Measurements from ENCODE around the gene MPDZ. TPM values are rescaled to one million over a fixed set of nuclear protein-coding genes. Genes with fewer than 3 reads are reported as not detected.

The MPDZ gene
- total RNA-seq, 1 experiment from 2014 or later = 46.7 TPM

GRCh38 chr9:13128266-13128860, 151.1 kb downstream of the MPDZ start:
- Histone ChIP-seq H3K14ac (ENCODE audit: insufficient read depth, low read length) (no peak overlapping the region), H2BK20ac (ENCODE audit: low read depth, low read length, poor library complexity, severe bottlenecking) (no peak overlapping the region), H4K8ac (replicated peaks; ENCODE audit: insufficient read length, low read depth, low read length) (no peak overlapping the region), H2BK5ac (ENCODE audit: insufficient read length, low read length) (no peak overlapping the region), H2AFZ (ENCODE audit: low read length) (no peak overlapping the region), H3K18ac (ENCODE audit: insufficient read length, low read depth, low read length) (no peak overlapping the region), H3K4me1 (ENCODE audit: insufficient read depth, low read length) (peaks cover 3% of the 10 kb centered on the region; the same call in 1 of the 2 replicates), H4K20me1 (ENCODE audit: control insufficient read depth, insufficient read depth, insufficient read length) (no peaks in the 10 kb centered on the region), H3T11ph (ENCODE audit: low read length) (no peak overlapping the region), H2BK120ac (ENCODE audit: low read depth, low read length, poor library complexity, severe bottlenecking) (no peak overlapping the region), H3K56ac (ENCODE audit: insufficient read length, low read depth, low read length) (no peak overlapping the region), H2BK12ac (ENCODE audit: insufficient read length, low read depth, low read length) (no peak overlapping the region), H3K9me3 (ENCODE audit: control insufficient read depth, low read depth, low read length) (no peaks in the 10 kb centered on the region), H2AK5ac (ENCODE audit: insufficient read length, low read length) (no peak overlapping the region), H3K4me2 (ENCODE audit: insufficient read depth, insufficient read length, low read length) (no peak overlapping the region), H4K91ac (ENCODE audit: insufficient read length, low read depth, low read length) (no peak overlapping the region), H3K23ac (ENCODE audit: insufficient read length, low read depth, low read length) (no peak overlapping the region), H3K23me2 (ENCODE audit: insufficient read length, low read depth, low read length, poor library complexity, severe bottlenecking) (no peaks in the 10 kb centered on the region), H3K9ac (ENCODE audit: extremely low read depth, insufficient read length, low read length) (no peak overlapping the region), H2BK15ac (ENCODE audit: low read depth, low read length) (no peak overlapping the region), H3K27ac (ENCODE audit: insufficient read length, low read depth, low read length) (no peak overlapping the region), H3K79me1 (ENCODE audit: insufficient read depth, low read depth, low read length, poor library complexity, severe bottlenecking) (no peaks in the 10 kb centered on the region), H3K4ac (ENCODE audit: low read depth, low read length) (no peak overlapping the region), H4K5ac (ENCODE audit: insufficient read length, low read depth, low read length) (no peak overlapping the region), H3K27me3 (ENCODE audit: insufficient read depth, low read length) (no peaks in the 10 kb centered on the region), H3K79me2 (ENCODE audit: insufficient read depth, low read length) (no peaks in the 10 kb centered on the region)
- no peak overlapping the region for H3K27ac Mint-ChIP-seq
- TF ChIP-seq, protein P1, sequence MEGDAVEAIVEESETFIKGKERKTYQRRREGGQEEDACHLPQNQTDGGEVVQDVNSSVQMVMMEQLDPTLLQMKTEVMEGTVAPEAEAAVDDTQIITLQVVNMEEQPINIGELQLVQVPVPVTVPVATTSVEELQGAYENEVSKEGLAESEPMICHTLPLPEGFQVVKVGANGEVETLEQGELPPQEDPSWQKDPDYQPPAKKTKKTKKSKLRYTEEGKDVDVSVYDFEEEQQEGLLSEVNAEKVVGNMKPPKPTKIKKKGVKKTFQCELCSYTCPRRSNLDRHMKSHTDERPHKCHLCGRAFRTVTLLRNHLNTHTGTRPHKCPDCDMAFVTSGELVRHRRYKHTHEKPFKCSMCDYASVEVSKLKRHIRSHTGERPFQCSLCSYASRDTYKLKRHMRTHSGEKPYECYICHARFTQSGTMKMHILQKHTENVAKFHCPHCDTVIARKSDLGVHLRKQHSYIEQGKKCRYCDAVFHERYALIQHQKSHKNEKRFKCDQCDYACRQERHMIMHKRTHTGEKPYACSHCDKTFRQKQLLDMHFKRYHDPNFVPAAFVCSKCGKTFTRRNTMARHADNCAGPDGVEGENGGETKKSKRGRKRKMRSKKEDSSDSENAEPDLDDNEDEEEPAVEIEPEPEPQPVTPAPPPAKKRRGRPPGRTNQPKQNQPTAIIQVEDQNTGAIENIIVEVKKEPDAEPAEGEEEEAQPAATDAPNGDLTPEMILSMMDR (conservative IDR thresholded peaks at IDR 0.05) = no peak
- DNase-seq = no peak
- WGBS (ENCODE audit: extremely low coverage, insufficient read length, low lambda C conversion rate) = no CpG with 5 or more reads among the region's 1 CpG
- H3K36me3 Mint-ChIP-seq (ENCODE audit: insufficient read depth in 1 of 3, low read depth in 3 of 3) = peaks cover 5 to 51% (median 19%) of the 10 kb centered on the region in 3 experiments
- H3K27me3 Mint-ChIP-seq (ENCODE audit: low read depth) = no peaks in the 10 kb centered on the region
- H3K4me1 Mint-ChIP-seq = peaks cover 6 to 7% of the 10 kb centered on the region in 2 experiments
- H3K9me3 Mint-ChIP-seq = no peaks in the 10 kb centered on the region
- no peak overlapping the region for H3K4me3 Mint-ChIP-seq
